GM21737 (cell line): ENCODE data around the gene TNS1.

Source experiments
- ATAC-seq: cut with Tn5 transposase; IDR thresholded peaks from one replicate; pipeline ENCODE4 v1.9.1; 2021; ENCODE audit warnings: mild to moderate bottlenecking, moderate library complexity; ENCODE audit not compliant: unreplicated experiment

TNS1 gene

DNA sequence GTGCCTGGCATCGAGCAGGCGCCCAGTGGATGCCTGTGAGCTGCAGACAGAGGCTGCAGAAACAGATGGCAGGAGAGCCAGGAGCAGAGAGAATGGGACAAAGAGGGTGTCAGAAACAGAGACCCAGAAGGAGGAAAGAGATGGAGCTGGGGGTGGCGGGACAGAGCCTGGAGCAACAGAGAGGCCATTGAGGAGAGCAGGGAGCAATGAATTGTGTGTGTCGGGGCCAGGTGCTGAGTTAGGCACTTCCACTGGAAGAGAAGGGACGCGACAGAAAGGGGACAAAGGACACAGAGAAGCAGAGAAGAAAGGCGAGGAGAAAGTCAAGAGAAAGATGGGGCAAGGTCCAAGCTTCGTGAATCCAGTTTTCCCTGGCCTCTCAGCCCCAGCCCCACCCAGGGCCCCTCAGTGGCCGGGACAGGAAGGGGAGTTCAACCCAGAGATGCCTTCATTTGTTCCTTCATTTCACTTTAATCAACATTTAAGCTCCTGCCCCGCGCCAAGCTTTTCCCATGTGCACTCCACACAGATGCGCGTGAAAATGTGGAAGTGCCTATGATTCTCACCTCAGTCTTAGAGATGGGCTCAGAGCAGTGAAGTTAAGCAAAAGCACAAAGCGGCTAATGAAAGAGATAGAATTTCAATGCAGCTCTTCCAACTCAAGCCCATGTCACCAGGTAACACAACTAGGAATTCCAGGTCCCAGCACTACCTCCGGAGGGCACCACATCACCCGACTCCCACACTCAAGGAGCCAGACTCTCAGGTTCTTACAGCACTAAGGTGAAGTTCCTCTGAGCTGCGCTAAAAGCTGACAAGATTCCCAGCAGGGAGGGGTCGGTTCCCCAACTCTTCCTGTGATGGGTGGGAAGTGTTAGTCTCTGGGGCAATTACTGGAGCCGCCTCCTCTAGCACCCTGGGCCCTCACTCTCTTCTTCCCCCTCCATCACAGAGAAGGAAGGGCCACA lies 55.1 kb downstream of the TNS1 start:
- no peak for ATAC-seq

DNA sequence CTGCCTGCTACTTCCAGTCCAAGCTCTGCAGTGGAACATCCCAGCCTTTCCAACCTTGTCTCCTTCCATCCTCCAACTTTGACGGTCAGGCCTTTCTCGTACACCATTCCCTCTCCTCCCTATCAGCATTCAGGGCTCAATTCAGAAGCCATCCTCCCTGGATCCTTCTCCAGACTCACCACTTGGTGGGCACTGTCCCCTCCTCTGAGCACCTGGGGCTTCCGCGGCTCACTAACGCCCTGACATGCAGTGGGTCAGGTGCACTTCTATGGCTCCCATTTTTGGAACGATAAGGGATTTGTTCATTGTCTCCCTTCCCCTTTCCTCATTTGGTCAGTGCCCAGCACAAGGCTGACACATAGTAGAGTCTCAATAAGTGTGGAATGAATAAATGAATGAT lies 56.7 kb downstream of the TNS1 start:
- ATAC-seq: no peak

DNA sequence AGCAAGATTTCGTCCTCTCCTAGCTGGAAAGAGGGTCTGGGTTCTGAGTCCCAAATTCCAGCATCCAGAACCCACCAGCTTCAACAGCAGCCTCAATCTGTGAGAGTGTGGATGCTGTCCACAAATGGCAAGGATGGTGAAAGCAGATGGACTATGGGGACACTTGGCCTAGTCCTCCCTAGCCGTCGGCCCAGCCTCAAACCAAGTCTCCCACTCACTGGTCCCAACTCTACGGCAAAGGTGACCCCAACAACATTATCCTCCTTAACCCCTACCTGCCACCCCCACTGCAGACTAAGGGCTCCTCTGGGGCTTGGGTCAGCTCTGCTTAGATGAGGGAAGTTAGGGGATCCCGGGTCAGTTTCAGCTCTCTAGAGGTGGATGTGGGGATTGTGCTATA lies 57.3 kb downstream of the TNS1 start:
- ATAC-seq: no peak

DNA sequence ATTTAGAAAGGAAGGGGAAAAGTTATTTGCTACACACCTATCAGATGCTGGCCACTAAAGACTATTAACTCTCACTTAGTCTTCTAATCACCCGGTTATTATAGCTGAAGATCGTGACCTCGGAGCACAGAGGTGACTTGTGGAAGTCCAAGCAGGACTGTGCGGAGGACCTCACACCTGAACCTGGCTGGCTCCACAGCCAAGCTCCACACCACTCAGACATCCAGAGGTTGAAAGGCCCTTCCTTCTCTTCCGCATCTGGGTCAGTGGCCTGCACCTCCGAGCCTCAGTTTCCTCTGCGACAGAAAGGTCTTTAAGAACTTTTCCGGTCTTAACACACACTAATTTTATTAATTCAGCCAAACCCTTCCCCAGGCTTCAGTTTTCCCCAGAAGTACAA lies 57.9 kb downstream of the TNS1 start:
- ATAC-seq: no peak

DNA sequence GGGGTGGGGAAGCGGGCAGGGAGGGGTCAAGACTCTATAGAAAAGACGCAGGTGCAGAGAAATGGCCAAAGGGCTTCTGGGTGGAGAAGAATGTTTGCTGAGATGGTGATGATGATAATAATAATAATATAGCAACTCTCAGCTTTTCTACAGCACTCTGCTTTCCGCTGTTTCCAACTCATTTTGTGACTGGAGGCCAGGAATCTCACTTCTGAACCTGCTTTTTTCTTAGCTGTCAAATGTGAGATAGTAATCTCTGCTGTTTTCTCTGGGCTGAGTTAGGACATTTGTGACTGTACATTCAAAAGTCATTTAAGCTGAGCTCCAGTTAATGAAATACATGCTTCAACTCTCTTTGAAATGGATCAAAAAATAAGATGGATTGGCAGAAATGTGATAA lies 58.4 kb downstream of the TNS1 start:
- ATAC-seq: no peak

DNA sequence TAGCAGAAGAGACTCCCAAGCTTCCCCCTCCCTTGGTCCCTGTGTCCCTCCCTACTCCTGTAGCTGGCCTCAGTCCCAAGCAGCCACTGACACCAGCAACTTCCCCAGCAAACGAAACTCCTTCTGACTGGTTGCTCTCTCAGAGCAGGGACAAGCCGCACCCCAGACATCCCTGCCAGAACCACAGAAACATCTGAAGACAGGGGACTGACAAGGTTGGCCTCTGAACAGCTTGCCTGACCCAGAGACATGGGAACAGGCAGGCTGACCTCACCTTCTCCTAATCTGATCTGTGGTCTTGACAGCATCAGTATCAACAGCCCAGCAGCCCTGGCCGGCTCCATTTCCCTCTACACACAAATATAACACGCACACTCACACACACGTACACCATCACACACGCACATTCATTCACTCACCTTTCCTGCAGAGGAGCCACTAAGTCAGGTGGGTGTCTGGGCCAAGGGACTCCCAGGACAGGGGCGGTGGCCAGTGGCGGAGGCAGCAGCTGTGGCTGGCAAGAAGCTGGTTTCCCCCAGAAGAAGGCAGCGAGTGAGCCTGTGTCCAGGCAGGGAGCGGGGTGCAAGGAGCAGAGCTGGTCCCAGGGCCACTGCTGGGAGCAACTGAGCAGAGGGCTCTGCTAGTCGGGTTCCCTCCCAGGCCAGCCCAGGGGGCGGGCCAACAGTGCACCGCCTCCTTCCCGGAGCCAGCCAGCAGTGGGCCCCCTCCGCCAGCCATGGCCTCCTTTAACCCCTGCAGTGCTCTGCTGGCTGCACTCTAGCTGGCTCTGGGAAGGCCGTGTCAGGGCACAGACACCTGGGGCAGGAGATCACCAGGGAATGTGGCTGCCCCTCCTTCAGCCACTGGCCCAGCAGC lies 59.1 kb downstream of the TNS1 start:
- no peak for ATAC-seq

DNA sequence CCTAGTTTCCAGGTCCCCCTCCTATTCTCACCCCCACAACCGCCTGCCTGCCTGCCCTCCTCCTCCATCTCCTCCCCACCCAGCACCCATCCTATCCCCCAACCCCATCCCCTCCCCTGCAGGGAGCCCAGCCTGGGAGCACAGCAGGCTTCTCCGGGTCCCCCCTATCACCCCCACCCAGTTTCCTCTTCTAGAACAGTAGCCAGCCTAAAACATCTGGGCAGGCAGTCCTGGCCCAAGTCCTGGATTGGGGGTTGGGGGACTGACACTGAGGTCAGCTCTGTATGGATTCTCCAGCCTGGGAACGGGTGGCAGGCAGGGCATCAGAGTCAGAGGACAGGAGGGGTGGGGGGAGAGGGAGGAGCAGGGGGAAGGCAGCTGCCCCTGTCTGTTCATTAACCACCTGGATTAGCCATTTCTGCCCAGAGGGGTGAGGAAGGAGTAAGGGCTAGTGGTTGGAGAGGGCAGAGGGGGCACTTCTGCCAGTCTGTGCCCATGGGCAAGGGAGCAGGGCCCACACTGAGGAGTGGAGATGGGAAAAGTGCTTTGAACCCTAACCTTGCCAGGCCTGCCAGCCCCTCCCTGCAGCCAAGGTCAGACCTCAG lies 60.0 kb downstream of the TNS1 start:
- no peak for ATAC-seq

DNA sequence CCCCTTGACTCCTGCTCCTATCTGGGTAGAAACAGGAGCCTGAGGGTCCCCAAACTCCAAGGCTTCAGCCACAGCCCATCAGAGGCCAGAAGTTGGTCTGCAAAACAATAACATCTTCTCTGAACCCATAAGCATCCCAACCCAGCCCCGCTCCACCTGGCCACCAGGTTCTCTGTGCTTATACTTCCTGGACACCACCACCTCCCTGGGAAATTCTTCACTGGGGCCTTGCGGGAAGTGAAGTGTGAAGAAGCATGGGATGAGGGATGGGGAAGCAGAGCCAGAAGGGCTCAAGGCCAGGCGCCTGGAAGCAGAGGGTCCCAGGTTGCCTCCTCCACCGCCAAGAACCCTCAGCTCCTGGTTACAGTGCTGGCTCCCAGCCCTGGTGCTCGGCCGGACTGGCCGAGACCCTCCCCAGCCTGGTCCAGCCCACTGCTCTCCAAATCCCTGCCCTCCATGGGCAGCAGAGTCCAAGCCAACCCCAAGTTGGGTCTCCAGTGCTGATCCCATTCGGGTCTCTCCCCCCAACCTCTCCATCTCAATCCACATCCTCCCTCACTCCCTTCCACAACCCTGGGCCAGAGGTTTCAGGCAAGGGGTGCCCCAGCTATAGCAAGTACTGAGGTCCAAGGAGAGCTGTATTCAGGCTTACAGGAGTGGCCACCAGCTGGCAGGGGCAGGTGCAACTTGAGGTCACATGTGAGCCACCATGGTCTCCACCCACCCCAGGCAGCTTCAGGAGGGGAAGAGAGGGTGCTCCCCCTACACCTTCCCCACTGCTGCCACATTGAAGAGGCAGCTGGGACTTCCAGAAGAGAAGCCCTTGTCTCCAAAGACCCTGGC lies 60.7 kb downstream of the TNS1 start:
- ATAC-seq: no peak

DNA sequence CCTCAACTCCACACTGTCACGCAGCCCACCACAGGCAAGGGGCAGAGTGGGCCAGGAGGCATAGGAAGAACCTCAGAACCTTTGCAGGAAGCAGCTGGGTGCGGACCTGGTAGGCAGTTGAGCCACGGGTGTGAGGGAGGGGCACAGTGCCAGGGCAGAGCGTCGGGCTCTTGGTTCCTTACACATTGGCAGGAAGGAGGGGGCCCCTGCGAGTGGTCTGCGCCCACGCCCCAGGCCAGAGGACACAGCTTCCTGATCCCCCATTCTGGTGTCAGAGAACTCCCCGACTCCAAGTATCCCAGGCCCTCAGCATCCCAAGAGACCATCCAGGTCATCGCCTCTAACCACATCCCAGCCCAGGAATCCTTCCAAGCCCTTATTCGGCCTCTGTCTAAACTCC lies 61.5 kb downstream of the TNS1 start:
- ATAC-seq: no peak

DNA sequence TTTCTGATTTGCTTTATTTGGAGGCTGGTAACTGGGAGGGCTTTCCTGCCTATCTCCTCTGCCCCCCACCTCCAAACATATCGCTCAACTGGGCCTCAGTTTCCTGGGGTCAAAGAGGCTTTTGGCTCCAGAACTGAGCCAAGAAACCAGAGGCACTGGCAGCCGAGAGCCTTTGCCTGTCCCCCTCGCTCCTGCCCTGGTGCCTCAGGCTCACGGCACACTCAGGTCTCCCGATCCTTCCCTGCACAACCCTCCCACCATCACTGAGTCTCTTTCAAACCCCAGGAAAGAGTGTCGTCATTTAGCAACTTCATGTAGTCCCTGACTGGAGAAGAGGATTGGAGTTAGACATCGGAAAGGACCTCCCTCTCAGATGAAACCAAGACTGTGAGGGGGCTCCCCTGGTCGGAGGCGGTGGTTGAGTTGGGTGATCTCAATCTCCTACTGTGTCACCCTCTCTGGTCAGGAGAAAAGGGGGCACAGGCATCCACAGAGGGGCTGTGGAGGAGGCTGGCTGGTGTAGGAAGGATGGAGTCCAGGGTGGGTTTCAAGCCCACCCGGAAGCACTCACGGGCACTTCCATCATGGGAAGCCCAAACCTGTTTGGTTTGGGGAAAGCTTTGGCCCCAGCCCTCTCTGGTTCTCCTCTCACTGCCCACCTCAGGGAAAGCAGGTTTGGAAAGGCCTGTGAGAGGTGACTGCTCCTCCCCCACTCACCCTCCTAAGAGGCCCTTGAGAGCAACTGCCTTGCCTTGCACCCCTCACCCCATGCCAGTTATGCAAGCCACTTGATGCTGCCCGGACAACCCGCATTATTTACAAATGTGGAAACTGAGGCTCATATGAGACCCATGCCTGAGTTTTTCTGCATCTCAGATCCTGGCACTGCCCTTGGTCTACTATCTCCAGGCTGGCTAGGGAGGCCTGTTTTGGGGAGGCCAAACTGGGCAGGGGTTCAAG lies 62.3 kb downstream of the TNS1 start:
- ATAC-seq: no peak

DNA sequence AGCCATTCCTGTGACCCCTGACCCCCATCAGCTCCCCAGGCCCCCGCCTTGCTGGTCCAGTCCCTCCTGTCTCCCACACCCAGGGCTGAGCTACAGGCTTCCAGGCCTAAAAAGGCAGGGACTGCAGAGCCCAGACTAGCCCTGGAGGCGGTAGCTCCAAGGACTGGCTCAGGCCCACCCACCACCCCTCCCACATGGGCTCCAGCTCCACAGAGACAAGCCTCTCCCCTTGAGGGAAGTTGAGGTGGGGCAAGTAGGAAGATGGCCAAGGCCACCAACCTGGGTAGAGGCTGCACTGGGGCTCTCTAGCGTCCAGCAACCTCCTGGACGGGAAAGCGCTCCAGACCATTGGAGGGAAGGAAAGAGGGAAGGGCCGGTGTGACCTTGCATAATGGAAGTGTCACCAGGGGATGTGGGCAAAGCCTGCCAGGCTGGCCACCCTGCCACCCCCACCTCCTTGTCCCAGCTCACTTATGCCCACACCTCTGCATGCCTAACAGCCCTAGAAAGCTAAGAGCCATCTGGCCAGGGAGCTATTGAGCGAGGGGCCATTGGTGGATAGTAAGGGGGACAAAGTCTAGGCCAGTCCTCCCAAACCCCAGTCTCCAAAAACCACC lies 63.1 kb downstream of the TNS1 start:
- no peak for ATAC-seq

DNA sequence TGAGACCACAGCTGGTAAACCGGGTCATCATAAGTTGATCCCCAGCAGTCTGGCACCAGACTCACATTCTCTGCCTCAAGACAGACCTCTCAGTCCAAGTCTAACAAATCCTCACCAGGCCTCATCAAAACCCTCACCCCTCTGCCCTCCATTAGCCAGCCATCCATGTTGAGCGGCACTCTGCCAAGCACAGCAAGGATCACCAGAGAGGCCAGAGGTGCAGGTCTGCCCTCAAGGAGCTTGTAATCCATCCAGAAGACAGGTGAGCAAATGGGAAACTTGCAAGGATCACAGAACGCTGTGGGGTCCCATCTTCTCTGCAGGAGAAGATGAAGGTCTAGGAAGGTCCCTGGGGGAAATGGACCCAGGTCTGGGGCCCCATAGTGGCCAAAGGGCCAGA lies 63.6 kb downstream of the TNS1 start:
- no peak for ATAC-seq

DNA sequence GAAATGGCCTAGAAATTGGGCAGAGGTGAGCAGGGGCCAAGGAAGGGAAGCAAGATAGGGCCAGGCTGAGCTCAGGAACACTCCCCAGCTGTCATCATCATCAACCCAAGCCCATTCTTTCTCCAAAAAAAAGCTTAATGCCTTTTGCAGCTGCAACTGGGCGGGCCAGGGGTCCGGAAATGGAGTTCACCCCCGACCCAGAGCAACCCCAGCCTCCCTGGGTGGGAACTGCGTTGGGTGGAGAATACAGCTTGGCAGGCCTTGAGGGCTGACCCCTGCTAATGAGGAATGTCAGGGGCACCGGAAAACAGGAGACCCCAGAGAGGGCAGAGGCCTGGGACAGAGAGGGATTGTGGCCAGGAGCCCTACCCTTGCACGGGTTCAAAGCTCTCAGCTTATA lies 64.8 kb downstream of the TNS1 start:
- ATAC-seq: no peak

DNA sequence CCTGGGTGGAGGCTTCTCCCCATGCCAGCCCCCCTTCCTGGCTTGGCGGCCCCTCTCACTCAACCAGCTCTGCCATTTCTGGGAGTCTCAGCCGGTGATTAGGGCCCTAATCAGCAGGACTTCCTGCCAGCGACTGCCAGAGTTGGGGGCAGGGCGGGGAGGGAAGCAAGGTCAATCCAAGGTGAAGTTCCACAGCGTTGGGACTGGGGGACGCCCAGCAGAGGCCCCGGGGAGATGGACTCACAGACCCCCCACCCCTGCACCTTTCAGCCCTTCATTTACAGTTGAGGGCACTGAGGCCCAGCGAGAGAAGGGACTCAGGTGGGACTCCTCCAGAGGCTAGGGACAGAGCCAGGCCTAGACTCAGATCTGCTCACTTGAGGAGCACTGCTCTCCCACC lies 65.3 kb downstream of the TNS1 start:
- no peak for ATAC-seq

DNA sequence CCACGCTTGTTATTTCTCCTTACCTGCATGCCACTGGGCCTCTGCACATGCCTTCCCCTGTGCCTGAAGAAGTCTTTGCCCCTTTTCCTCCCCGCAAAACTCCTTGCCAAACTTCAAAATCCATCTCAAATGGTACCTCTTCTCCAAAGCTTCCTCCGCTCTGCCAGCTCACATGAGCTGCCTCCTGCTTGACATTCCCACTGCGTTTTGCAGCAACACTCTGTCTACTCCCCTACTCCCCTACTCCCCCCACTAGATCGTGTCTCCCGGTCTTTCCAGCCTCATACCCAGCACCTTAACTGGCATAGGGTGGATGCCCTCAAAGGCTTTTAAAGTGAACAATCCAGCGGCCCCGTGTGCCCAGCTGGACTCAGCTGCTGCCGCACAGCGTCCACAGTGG lies 65.8 kb downstream of the TNS1 start:
- no peak for ATAC-seq

DNA sequence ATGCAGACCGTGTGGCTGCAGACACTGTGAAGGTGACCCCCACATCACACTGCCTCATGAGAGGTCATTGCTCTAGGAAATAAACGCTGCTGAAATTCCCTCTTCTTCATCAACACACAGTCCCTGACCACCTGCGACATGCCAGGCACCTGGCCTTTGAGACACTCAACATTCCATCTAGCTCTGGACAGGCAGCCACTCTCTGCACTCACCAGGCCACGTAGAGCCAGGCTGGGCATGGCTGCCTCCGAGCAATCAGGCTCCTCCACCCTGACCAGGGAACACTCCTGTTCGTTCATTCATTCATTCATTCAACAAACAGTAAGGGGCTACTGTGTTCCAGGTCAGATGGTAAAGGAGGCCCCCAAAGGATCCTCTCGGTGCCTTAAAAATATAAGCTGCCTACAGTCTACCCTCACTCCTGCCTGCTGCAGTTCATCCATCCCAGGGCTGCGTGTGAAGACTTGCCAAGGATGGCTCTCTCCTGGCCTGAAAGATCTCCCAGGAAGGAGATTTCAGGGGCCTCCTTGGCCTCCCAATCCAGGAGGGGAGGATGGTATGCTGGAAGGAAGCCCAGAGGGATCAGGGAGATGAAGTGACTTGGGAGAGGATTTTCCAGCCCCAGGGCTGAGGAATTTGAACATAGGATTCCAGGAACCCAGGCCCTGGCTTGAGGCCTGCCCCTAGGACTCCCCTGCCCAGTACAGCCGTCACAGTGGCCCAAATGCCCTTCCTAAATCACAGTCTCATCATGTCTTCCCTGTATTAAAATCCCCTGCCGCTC lies 66.7 kb downstream of the TNS1 start:
- ATAC-seq: no peak

DNA sequence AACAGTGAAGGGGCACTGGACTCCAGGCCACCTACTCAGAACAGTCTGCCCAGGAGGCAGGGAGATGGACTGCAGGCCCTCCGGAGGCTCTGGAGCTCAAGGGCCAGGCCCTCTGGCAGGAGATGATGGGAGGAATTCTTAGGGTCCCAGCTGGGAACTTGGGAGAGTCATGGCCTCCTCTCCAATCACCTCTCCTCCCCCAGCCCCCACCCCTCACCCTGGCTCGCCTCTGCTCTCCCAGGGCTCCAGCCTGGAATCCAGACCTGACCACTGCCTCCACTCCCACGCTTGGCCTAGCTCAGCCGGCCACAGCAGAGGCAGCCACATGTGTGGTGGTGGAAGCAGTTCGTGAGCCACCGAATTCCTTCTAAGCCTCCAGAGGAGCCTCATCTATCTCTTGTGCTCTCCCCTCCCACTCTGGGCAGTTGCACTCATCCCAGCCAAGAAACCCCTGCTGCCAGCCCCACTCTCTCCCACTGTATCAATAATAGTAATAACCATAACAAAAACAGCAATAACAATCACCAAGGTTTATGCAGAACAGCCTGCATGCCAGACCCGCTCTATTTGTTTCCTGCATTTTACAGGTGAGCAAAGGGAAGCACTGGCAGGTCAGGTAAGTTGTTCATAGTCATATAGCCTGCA lies 67.4 kb downstream of the TNS1 start:
- no peak for ATAC-seq
